ENCODE data around the gene DGLUCY. TPM values are rescaled to one million over a fixed set of nuclear protein-coding genes. Genes with fewer than 3 reads are reported as not detected.

DGLUCY gene
- total and polyA plus RNA-seq, 4 donors = 17.9 to 58.1 (median 24.9) TPM

GRCh38 chr14:91094772-91095171 is 19.1 kb upstream of the DGLUCY start:
- H3K9ac ChIP-seq (ENCODE audit: low read depth in 1 of 2, low read length in 2 of 2) = no peak overlapping the region
- no peaks in the 10 kb centered on the region for H3K27me3 ChIP-seq (ENCODE audit: control insufficient read depth in 4 of 4, insufficient read depth in 4 of 4, low read length in 3 of 4)
- H3K36me3 ChIP-seq (ENCODE audit: control insufficient read depth in 4 of 4, insufficient read depth in 3 of 4, low read depth in 1 of 4, low read length in 3 of 4) = no peaks in the 10 kb centered on the region
- H3K4me1 ChIP-seq (ENCODE audit: control insufficient read depth in 4 of 4, insufficient read depth in 4 of 4, low read length in 3 of 4) = no peaks in the 10 kb centered on the region
- no peak overlapping the region for H3K27ac ChIP-seq (ENCODE audit: low read depth in 1 of 2, low read length in 2 of 2)
- no peak for TF ChIP-seq HNF4A (conservative IDR thresholded peaks at IDR 0.05)
- TF ChIP-seq FOXA2 (IDR thresholded peaks at IDR 0.05) = no peak
- no peak for TF ChIP-seq SP1 (IDR thresholded peaks at IDR 0.05)
- TF ChIP-seq HNF4G (IDR thresholded peaks at IDR 0.05) = no peak
- TF ChIP-seq, protein P1, sequence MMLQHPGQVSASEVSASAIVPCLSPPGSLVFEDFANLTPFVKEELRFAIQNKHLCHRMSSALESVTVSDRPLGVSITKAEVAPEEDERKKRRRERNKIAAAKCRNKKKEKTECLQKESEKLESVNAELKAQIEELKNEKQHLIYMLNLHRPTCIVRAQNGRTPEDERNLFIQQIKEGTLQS (IDR thresholded peaks at IDR 0.05) = no peak
- no peak for TF ChIP-seq JUND (IDR thresholded peaks at IDR 0.05)
- TF ChIP-seq REST (IDR thresholded peaks at IDR 0.05) = no peak
- TF ChIP-seq CTCF (IDR thresholded peaks at IDR 0.05; ENCODE audit: low read depth, low read length, missing input control) = no peak
- TF ChIP-seq, protein P2, sequence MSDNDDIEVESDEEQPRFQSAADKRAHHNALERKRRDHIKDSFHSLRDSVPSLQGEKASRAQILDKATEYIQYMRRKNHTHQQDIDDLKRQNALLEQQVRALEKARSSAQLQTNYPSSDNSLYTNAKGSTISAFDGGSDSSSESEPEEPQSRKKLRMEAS (IDR thresholded peaks at IDR 0.05) = no peak
- TF ChIP-seq EGR1 (IDR thresholded peaks at IDR 0.05; ENCODE audit: low read depth in 2 of 2) = no peak
- H3K9me3 ChIP-seq (ENCODE audit: control insufficient read depth in 4 of 4, low read length in 3 of 4) = no peaks in the 10 kb centered on the region
- H3K4me3 ChIP-seq (ENCODE audit: low read depth in 1 of 3, low read length in 3 of 3) = no peak overlapping the region
- WGBS = 93% methylated on average over 4 of the region's 4 CpGs
- no peak for DNase-seq (ENCODE audit: low spot score)

DNA sequence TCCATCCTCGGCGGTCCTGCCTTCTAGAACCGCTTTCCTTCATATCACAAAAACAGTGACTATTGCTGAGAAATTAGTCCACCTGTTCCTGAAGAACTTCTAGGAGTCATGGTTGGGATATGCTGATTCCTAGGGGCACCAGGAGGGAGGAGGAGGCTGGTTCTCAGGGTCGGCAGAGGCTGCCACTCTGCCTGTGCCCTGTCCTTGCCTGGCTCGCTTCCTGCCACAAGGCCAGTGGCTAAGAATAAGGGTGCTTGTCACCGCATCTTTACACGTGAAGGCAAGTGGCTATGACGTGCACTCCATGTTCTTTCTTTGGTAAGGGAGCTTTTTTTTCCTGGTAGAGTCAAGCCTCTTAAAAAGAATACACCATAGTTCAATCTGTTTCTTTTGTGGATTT is 18.7 kb upstream of the DGLUCY start:
- no peak for DNase-seq (ENCODE audit: low spot score)
- Histone ChIP-seq H3K9ac (ENCODE audit: low read depth in 1 of 2, low read length in 2 of 2) (no peak overlapping the region), H3K4me3 (ENCODE audit: low read depth in 1 of 3, low read length in 3 of 3) (no peak overlapping the region), H3K36me3 (ENCODE audit: control insufficient read depth in 4 of 4, insufficient read depth in 3 of 4, low read depth in 1 of 4, low read length in 3 of 4) (no peaks in the 10 kb centered on the region), H3K27me3 (ENCODE audit: control insufficient read depth in 4 of 4, insufficient read depth in 4 of 4, low read length in 3 of 4) (no peaks in the 10 kb centered on the region), H3K9me3 (ENCODE audit: control insufficient read depth in 4 of 4, low read length in 3 of 4) (no peaks in the 10 kb centered on the region), H3K4me1 (ENCODE audit: control insufficient read depth in 4 of 4, insufficient read depth in 4 of 4, low read length in 3 of 4) (no peaks in the 10 kb centered on the region), H3K27ac (ENCODE audit: low read depth in 1 of 2, low read length in 2 of 2) (no peak overlapping the region)
- 86% methylated on average over 8 of the region's 8 CpGs for WGBS
- TF ChIP-seq CTCF (IDR thresholded peaks at IDR 0.05; ENCODE audit: low read depth, low read length, missing input control) (no peak), REST (IDR thresholded peaks at IDR 0.05) (no peak), YY1 (IDR thresholded peaks at IDR 0.05) (no peak), RXRA (IDR thresholded peaks at IDR 0.05) (no peak), RAD21 (IDR thresholded peaks at IDR 0.05) (no peak), GABPA (IDR thresholded peaks at IDR 0.05 in 1 of 2, conservative IDR thresholded peaks at IDR 0.05 in 1 of 2) (no peak), FOXA2 (IDR thresholded peaks at IDR 0.05) (no peak), TAF1 (conservative IDR thresholded peaks at IDR 0.05) (no peak), HNF4G (IDR thresholded peaks at IDR 0.05) (no peak), JUND (IDR thresholded peaks at IDR 0.05) (no peak), EGR1 (IDR thresholded peaks at IDR 0.05; ENCODE audit: low read depth in 2 of 2) (no peak), FOXA1 (IDR thresholded peaks at IDR 0.05) (no peak), HNF4A (conservative IDR thresholded peaks at IDR 0.05) (no peak)
- TF ChIP-seq, protein P1 (IDR thresholded peaks at IDR 0.05) = no peak
- TF ChIP-seq, protein P3, sequence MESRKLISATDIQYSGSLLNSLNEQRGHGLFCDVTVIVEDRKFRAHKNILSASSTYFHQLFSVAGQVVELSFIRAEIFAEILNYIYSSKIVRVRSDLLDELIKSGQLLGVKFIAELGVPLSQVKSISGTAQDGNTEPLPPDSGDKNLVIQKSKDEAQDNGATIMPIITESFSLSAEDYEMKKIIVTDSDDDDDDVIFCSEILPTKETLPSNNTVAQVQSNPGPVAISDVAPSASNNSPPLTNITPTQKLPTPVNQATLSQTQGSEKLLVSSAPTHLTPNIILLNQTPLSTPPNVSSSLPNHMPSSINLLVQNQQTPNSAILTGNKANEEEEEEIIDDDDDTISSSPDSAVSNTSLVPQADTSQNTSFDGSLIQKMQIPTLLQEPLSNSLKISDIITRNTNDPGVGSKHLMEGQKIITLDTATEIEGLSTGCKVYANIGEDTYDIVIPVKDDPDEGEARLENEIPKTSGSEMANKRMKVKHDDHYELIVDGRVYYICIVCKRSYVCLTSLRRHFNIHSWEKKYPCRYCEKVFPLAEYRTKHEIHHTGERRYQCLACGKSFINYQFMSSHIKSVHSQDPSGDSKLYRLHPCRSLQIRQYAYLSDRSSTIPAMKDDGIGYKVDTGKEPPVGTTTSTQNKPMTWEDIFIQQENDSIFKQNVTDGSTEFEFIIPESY (IDR thresholded peaks at IDR 0.05) = no peak

Data from liver (tissue), 9 donors.